ENCODE results near the gene NLGN1.

The NLGN1 gene

GRCh38 chr3:173983343-173983742 lies 585.8 kb downstream of the NLGN1 start:
- no peak for TF ChIP-seq CTCF (conservative IDR thresholded peaks at IDR 0.05; ENCODE audit: low read length)
- DNase-seq (ENCODE audit: low read depth): peak; percentile 78
- no peak overlapping the region for H3K4me3 ChIP-seq (ENCODE audit: low read length)

GRCh38 chr3:173986861-173987410 lies 589.4 kb downstream of the NLGN1 start:
- TF ChIP-seq CTCF (conservative IDR thresholded peaks at IDR 0.05; ENCODE audit: low read length): no peak
- no peak for DNase-seq (ENCODE audit: low read depth)
- H3K4me3 ChIP-seq (ENCODE audit: low read length): no peak overlapping the region

- no peak for TF ChIP-seq CTCF (conservative IDR thresholded peaks at IDR 0.05; ENCODE audit: low read length)
- no peak for DNase-seq (ENCODE audit: low read depth)
- H3K4me3 ChIP-seq (ENCODE audit: low read length): no peak overlapping the region
Measured at GRCh38 chr3:173988909-173989308, 591.4 kb downstream of the NLGN1 start.

GRCh38 chr3:173992416-173992815 lies 594.9 kb downstream of the NLGN1 start:
- no peak for DNase-seq (ENCODE audit: low read depth)
- no peak for TF ChIP-seq CTCF (conservative IDR thresholded peaks at IDR 0.05; ENCODE audit: low read length)
- H3K4me3 ChIP-seq (ENCODE audit: low read length): no peak overlapping the region

- TF ChIP-seq CTCF (conservative IDR thresholded peaks at IDR 0.05; ENCODE audit: low read length): peak; percentile 73
- DNase-seq (ENCODE audit: low read depth): peak; percentile 82
Measured at GRCh38 chr3:173993299-173993698, 595.8 kb downstream of the NLGN1 start.

GRCh38 chr3:174000675-174001074 lies 603.1 kb downstream of the NLGN1 start:
- no peak overlapping the region for H3K4me3 ChIP-seq (ENCODE audit: low read length)
- TF ChIP-seq CTCF (conservative IDR thresholded peaks at IDR 0.05; ENCODE audit: low read length): no peak
- DNase-seq (ENCODE audit: low read depth): no peak

More at GRCh38 chr3:173993299-173993698, 595.8 kb downstream of the NLGN1 start:
- H3K4me3 ChIP-seq (ENCODE audit: low read length): no peak overlapping the region

GRCh38 chr3:174002543-174002942 lies 605.0 kb downstream of the NLGN1 start:
- no peak for DNase-seq (ENCODE audit: low read depth)
- no peak overlapping the region for H3K4me3 ChIP-seq (ENCODE audit: low read length)
- TF ChIP-seq CTCF (conservative IDR thresholded peaks at IDR 0.05; ENCODE audit: low read length): peak; percentile 25
